ENCODE measurements around the gene PCDHGC4.
A peak's percentile ranks its signal among the peaks of the same experiment; 100 is the strongest.

The PCDHGC4 gene

GRCh38 chr5:141490771-141491170 lies 5.9 kb downstream of the PCDHGC4 start:
- DNase-seq = no peak

- DNase-seq = no peak
Measured at GRCh38 chr5:141491323-141492167, 6.7 kb downstream of the PCDHGC4 start.

DNA sequence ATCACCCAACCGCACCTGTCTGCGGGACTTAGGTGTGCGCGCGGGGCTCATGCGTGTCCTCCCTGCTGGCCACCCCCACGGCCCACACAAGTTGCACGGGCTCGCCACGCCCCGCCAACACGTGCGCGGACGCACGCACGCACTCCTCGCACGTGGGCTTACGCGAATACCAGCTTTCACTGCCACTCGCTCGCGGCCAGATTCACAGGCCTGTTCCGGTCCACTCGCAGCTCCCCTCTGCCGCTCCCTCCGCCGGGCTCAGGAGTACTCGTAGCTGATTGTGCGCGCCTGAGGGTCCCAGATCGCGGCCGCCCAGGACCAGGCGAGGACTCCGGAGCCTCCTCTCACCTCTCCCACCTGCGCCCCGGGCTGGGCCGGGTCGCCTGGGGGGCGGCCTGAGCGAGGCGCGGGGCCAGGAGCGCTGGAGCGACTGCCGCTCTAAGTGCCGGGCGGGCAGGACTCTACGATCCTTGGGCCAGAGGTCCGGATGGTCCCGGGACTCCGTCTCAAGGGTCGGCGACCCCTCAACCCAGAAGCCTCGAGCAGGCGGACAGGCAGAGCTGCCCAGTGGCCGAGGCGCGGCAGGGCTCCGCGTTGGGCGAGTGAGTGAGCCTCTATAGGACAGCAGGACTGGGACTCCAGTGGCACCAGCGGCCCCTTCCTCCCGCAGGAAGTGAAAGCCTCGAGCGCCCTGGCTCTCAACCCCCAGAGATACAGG lies 7.5 kb downstream of the PCDHGC4 start:
- DNase-seq = peak in 1 of 2 donors; percentile 25

GRCh38 chr5:141493500-141494422 lies 8.9 kb downstream of the PCDHGC4 start:
- DNase-seq = no peak

DNA sequence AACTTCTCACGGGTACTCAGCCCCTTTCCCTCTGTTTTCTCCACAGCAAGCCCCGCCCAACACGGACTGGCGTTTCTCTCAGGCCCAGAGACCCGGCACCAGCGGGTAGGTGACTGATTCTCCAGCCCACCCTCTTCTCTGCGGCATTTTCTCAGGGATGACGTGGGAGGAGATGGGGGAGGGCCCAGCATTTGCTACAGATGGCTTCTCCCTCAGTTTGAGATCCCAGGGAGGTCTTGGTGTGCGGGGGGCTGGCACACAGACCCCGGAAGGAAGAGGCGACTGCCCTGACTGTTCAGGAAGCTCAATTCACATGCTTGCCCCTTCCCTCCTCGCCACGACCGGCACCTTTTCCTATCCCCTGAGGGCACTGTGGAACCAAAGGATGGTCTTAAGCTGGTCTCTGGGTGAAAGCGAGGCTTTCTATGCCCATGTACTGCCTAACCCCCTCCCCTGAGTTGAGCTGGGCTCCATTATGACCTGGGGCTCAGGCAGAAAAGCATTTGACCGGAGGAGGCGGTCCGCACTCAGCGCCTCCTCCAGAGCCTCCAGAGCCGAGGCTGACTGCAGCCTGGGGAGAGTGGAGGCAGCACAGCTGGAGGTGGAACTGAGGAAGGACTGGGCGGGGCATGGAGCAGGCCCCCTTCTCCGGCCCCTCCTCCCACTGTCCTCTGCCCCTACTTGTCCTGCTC lies 10.1 kb downstream of the PCDHGC4 start:
- no peak for DNase-seq

GRCh38 chr5:141495453-141495811 lies 10.6 kb downstream of the PCDHGC4 start:
- no peak for DNase-seq

- no peak for DNase-seq
Measured at GRCh38 chr5:141496038-141496437, 11.2 kb downstream of the PCDHGC4 start.

DNA sequence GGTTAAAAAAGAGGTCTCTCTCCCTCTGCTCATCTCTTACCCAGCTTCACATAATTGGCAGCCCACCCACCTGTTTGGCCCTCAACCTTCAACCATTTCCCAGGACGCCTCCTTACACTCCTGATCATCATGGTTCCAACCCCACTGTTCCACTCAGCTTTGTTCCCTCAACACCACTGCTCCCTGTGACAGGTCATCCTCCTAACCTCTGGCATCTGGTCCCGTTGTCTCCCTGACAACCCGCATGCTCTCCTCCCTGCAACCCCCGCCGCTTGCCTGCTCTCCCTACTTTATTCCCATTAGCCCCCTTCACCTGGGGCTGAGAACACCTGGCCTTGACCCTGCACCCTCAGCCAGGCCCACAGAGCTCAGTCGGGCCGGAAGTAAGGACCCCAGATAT lies 16.9 kb downstream of the PCDHGC4 start:
- DNase-seq = no peak

DNA sequence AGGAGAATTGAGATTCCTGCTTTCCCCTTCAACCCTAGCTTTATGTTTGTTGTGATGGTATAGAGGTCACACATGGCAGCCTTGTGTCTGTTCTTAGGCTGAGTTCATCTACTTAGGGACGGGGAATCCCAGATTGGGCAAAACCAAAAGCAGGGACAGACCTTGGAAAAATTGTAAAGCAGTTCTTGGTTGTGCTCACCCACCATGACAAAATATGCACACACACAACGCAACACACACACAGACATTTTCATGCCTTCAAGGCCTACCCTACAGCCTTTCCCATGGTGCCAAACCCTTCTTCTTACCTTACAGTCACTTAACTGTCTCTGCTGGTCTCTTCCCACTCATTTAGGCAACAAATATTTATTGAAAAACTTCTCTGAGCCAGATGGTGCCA lies 18.9 kb downstream of the PCDHGC4 start:
- DNase-seq = no peak

GRCh38 chr5:141504216-141504615 lies 19.4 kb downstream of the PCDHGC4 start:
- DNase-seq = no peak

GRCh38 chr5:141506381-141507155 lies 21.7 kb downstream of the PCDHGC4 start:
- DNase-seq = no peak

GRCh38 chr5:141507387-141508091 lies 22.7 kb downstream of the PCDHGC4 start:
- no peak for DNase-seq

DNA sequence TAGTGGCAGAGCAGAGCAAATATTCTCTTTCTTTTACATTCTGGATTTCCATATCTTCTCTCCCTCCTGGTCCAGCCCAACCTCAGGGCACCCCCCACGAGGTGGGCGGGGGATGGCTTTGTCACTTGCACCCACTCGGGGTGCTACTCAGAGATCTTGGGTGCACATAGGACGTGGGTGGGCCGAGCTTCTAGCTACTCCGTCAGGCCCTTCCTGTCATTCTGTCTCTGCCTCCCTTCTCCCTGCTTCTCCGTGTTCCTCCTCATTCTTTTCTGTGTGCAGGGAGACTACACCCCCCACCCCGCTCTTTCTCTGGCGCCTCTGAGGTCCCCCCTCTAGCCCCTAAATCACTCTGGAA lies 23.6 kb downstream of the PCDHGC4 start:
- no peak for DNase-seq

DNA sequence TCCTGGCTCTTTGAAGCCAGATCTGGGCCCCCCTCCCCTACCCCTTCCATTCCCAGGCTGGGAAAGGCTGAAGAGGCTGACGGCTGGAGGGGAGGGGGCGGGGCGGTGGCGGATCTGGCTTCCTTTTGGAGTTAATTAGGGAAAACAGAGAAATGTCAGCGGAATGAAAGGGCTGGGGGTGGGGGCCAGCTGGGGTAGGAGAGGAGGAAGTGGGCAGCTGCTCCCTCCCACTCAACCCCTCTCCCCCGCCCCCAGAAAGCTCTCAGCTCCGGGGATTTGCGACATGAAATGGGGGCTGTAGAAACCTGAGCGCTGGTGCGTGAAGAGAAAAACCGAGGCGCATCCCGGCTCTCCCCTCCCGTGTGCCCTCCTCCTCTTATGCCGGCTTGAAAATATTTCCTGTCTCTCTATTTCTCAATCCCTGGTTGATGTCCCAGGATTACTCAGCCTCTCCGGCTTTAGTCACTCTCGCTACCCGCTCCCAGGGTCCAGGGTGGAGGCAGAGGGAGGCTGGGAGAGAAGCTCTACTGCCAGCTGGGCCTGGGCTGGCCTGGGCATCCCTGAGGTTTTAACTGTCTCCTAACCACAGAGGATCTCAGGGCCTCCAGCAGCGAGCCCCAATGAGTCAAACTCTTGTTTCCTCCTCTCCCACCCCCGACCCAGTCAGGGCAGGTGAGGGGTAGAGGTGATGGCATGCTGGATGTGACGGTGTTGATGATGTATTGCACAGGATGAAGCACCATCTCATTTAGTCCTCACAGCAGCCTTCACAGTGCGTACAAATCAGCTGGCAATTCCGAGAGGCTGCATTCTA lies 24.2 kb downstream of the PCDHGC4 start:
- DNase-seq = peak in 1 of 2 donors; percentile 11

GRCh38 chr5:141510160-141510559 lies 25.3 kb downstream of the PCDHGC4 start:
- no peak for DNase-seq

- DNase-seq = no peak
Measured at GRCh38 chr5:141510850-141511601, 26.2 kb downstream of the PCDHGC4 start.

DNA sequence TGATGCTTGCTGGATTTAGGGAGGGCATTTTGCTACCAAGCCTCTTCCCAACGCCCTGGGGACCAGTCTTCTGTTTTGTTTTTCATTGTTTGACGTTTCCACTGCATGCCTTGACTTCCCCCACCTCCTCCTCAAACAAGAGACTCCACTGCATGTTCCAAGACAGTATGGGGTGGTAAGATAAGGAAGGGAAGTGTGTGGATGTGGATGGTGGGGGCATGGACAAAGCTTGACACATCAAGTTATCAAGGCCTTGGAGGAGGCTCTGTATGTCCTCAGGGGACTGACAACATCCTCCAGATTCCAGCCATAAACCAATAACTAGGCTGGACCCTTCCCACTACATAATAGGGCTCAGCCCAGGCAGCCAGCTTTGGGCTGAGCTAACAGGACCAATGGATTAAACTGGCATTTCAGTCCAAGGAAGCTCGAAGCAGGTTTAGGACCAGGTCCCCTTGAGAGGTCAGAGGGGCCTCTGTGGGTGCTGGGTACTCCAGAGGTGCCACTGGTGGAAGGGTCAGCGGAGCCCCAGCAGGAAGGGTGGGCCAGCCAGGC lies 27.0 kb downstream of the PCDHGC4 start:
- DNase-seq = no peak

- peak; percentile 89 to 92 for DNase-seq
Measured at GRCh38 chr5:141512390-141512910, 27.6 kb downstream of the PCDHGC4 start.
